Stimulated activated CD8-positive, alpha-beta memory T cell treated with anti-CD3 and anti-CD28 coated beads, Interleukin-2, amount 100 ng/mL, for 1 hour (primary cell): ENCODE measurements around the gene ADGRG6.

Experiments
- DNase-seq, 2 donors: peaks; one replicate each; pipeline ENCODE4 v3.0.0-alpha.2; 2020; ENCODE audit warnings: low read depth in 2 of 2

Gene ADGRG6

DNA sequence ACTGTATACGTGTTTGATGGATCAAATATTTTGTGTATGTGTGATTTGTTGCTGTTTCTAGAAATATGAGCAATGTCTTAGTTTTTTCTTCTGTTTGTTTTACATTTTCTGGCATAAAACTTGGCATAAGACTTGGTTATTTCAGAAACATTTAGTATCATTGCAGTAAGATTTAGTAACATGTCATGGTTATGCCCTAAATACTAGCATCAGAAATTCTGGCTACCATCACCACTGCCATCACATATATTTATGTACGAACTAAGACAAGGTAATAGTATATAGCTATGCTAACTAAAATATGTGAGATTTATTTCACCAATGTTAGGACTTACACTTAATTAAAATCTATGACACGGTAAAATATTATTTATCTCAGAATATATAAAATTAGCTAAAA, 10.3 kb upstream of the ADGRG6 start:
- DNase-seq = no peak

- DNase-seq = no peak
Measured at GRCh38 chr6:142292166-142292924, 9.5 kb upstream of the ADGRG6 start.

GRCh38 chr6:142293121-142293520, 8.7 kb upstream of the ADGRG6 start:
- DNase-seq = no peak

DNA sequence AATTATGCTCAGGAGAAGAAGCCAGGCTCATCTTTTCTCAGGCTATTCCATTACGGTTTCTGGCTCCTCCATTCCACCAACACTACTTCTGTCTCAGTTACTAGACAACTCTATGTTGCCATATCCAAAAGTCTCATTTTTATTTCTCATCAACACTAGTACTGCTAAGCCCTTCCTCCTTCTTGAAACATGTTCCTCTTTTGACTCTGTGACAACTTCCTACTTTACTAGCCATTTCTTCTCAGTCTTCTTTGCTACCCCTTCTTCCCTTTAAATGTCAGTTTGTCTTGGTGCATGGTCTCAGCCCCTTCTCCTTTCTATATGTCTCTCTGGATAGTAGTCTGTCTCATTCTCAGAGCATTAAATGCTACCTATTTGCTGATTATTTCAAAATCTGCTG, 7.1 kb upstream of the ADGRG6 start:
- no peak for DNase-seq

DNA sequence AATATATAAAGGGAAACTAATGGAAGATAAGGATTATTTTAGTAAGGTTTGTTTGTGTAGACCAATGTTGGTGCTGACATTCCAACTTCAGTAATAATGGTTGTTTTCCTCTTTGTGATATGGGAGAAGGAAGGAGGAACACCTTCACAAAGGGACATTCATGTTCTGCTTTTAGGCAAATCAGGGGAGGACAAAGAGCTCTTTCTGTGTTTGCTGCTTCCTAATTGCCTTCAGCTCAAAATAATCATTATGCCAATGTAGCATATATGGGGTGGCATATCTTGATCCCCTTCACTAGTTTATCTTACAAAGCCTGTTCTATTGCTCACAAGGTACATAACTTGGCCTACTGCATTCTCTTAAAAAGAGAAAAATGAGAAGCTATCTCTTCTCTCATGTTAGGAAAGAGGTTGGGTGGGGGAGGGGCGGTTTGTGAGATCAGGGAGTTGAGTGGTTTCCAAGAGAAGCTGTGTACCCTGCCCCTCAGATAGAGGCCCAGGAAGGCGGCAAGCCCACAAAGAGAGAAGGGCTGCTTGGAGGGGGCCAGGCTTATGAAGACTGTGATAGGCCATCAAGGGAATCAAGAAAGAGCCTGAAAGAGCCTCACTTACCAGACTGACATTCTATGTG, 4.7 kb upstream of the ADGRG6 start:
- DNase-seq = no peak

DNA sequence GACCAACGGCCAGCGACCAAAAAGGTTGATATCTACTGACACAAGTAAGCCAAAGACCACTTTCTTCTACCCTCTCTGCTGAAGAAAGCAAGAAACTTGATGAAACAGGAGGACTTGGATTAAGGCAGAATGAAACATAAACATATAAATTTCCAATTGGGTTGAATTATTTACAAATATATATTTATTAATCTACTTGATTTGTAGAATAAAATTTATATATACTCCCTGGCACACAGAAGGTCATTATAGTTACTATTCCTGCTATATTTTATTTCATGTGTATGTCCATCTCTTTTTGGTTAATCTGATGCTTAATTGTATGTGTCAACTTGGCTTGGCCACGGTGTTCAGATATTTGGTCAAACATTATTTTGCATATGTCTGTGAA, 4.2 kb upstream of the ADGRG6 start:
- DNase-seq = no peak

DNA sequence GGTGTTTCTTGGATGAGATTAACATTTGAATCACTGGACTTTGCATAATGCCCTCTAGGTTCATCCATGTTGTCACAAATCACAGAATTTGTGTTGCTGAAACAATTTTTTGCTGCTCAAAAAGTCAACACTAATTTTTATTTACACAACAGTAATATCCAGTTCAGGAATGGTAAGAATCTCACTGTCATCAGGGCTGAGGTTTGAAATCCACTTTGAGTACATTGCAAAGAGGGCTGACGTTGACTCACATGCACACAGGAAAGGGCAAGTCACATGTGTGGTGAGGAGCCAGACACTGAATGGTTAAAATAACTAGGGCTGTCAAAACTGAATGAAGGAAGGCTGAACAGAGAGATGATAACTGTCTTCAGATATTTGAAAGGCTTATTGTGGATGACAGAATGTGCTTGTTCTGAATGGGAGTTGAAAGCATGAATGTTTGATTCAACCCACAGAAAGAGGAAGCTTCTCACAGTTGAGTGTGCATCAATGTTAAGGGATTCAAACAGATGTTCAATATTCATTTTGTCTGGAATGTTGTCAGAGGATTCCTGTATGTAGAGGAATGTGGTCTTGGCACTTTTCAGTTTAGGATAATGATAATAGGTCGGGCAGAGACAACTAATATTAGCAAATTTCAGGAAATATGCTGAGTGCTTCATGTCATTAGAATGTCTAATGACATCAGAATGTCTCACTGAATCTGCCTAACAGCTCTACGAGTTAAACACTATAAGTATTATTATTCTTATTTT, 3.6 kb upstream of the ADGRG6 start:
- no peak for DNase-seq

DNA sequence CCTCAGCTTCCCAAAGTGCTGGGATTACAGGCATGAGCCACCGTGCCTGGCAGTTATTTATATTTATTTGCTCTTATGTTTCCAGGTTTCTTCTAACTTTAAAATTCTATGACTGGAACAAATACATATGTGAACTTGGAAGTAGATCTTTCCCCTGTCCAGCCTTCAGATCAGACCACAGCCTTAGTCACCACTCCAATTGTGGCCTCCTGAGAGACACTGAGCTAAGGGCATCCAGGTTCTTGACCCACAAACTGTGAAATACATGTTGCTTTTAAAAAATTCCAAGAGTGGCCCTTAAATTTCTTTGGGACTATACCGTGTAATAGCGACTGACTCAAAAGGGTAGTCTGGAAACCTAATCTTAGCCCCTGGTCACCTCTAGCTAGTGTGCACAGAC, 1.5 kb upstream of the ADGRG6 start:
- DNase-seq = no peak

DNA sequence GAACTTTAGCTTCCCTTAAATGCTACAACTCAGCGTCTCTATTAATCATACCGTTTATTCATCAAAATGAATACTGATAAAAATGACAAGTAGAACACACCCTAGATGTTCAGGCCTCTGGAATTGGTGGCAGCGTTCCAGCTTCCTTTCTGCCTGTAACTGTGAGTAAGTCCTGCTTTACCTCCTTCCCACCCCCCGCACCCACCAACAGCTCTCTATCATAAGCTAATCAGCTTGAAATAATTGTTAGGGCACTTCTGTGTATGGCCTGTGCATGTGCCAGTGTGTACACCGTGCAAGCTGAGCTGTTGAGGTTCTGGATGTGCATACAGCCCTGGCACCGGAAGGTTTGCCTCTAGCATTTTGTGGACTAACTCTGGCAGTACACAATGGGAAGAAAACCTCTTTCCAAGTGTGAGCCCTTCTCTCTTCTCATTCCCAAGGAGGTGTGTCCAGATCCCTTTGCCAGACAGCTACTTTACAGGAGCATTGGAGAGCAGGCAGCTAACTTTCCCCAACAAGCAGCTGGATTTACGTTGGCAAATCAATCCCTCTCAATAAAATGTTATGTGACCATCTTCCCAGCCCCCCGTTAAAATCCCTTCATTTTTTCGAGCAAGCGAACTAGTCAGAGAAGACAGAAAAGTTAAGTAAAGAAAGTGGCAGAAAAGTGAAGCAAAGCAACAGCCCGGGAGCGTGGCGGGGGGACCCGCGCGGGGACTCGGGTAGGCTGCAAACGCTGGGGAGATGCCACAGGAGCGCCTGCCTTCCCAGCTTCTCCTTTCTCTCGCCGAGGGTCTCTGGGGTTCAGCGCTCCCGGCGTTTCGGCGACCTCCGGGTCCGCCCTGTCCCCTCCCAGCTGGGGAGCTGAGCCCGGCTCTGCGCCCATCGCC, 803 bp upstream of the ADGRG6 start:
- DNase-seq = no peak

- DNase-seq = no peak
Measured at GRCh38 chr6:142302421-142303175, 791 bp downstream of the ADGRG6 start.

DNA sequence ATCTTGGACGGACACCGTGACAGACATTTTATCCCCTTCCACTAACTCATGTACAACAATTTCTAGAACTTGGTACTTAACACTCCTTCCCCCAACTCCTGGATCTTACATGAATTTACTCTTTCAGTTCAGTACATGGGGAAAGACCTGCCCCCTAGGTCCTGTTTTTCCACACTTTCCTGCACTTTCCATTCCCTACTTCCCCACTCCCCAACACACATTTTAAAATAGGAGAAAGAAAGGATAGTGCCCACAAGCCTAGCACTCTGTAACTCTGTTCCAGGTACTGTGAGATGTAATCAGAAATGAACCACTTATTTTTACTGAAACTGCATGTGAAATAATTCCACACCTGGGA, 1.3 kb downstream of the ADGRG6 start:
- DNase-seq = no peak

GRCh38 chr6:142304241-142304640, 2.4 kb downstream of the ADGRG6 start:
- no peak for DNase-seq

DNA sequence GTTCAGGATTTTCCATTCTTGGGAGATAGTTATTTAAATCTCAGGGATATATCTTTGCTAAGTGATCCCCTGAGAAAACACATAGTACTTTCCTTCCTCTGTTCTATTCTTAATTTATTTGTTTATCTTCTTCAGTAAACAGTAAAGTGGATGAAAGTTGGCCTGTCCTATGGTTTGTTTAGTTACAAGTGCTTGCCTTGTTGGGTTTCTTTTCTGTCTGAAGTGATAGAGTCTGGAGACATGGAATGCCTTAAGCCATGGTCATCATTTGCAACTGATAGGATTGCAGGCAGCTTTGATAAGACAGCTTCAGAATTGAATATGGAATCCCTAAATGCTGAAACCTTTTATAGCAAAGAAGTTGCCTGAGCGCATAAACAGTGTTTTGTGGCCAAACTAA, 4.9 kb downstream of the ADGRG6 start:
- DNase-seq = no peak

DNA sequence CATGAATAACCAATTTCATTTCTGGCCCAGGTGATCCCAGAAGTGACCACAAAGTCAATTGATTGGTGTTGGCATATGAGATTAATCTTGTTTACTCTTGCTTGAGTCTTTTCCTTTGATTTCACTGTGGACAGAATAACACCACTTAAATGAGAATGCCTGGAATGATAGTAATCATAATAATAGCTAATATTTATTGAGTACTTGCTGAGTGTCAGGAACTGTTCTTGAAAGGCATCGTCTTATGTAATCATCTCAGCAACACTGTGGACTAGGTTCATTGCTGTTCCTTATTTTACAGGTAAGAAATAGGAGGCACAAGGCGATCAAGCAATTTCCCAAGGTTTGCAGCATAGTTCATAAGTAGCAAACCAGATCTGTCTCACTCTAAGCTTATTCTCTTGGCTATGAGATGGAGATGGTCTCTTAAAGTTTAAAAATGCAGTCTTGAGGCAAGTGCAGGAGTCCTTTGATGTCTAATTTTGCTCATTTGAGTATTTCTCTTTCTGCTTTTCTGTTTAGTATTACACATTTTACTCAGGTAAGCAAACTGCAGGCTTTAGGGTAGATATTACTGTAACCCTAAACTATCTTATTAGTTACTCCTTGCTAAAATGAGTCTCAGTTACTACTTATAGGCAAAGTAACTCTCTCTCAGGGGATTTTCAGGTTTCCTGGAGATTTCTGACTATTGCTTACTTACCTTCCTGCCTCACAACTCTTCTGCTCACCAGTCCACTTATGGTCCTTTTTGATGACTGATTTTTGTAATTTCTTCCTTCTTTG, 6.3 kb downstream of the ADGRG6 start:
- DNase-seq = no peak

GRCh38 chr6:142309426-142309825, 7.6 kb downstream of the ADGRG6 start:
- DNase-seq = no peak

DNA sequence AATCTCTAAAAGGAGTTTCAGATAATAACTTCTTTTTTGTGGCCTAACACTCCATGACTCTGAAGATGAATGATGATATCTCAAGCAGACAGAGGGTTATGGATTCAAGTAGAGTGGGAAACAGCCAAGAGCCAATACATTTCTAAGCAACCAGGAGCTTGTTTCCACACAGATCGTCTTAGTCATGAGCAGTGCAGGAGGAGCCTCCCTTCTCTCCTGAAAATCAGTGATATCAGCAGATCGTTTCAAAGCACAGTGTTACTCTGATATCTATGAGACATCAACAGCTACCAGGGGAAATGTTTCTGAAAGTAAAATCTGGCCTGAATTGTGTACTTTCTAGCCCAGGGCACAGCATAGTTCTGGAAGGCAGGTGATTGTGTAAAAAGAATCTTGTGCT, 11.5 kb downstream of the ADGRG6 start:
- DNase-seq = no peak

- DNase-seq = no peak
Measured at GRCh38 chr6:142316791-142317368, 15.1 kb downstream of the ADGRG6 start.

DNA sequence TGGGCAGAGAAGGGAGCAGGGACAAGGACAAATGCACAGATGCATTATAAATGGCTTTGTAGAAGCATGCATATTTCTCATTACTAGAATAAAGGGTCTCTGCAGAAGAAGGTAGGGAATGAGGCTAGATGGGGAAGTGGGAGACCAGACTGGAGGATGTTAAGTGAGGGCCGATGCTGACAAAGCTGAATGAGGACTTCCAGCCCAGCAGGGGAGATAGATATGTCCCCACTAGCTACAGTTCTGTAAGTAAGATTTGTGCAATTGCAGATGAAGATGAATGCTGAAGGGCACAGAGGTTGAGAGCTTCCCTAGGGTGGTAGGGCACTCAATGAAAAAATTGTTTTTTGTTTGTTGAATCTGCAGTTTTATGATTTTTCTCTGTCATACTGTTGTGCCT, 16.9 kb downstream of the ADGRG6 start:
- no peak for DNase-seq

DNA sequence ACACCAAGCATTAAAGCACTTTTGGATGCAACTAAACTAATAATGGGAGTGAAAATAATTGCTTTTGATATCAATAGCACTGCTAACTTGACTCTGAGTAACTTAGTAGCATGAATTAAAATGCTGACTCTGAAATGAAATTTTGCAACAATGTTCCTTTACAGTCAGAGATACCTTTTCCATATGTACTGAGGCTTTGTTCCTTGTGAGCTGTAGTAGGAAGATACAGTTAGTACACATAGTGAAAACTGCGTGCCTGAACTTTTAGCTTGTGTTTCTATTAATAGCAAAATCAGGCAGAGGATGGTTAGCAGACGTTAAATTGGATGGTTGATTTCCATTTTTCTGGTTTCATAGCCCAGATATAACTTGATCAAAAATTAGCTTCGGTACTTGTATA, 18.6 kb downstream of the ADGRG6 start:
- no peak for DNase-seq

- DNase-seq = no peak
Measured at GRCh38 chr6:142321451-142321850, 19.6 kb downstream of the ADGRG6 start.
